ENCODE measurements around the gene TTLL11.

Gene TTLL11

GRCh38 chr9:121966706-121967105 lies 126.4 kb downstream of the TTLL11 start:
- no peak for DNase-seq

GRCh38 chr9:121963528-121963995 lies 129.5 kb downstream of the TTLL11 start:
- no peak for DNase-seq

DNA sequence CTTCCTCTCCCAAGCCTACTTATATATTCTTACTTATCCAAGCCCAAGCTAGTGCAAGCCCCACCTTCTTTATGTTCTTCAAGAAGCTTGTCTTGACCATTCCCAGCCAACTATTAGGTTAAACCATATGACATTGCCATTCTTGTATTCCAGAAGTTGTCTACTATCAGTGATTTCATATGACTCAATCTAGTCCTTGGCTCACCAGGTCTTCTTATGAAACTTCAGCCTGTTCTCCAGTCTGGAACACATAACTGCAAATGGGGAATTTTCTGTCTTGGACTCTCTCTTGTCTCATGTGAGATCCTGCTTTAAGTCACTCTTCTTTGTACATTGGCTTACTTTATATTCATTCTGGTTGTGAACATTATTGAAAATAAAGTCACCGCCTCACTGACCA lies 130.7 kb downstream of the TTLL11 start:
- DNase-seq = no peak

DNA sequence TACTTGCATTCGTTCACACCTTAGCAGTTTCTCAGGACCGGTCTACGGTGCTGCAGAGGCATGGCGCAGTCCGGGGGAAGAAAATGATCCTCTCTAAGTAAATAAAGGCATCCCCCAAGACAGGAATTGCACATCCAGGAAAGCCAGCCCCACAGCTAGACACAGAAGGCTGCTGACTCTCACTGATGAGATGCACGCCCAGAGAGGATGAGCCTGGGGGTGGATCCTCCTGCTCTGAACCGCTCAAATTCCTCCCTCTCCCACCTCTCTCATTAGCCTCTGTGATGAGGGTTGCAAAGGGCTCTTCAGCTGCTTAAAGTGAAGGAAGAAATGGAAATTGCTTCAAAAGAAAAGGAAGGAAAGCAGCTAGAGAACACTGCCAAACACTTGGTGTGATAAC lies 132.4 kb downstream of the TTLL11 start:
- no peak for DNase-seq

DNA sequence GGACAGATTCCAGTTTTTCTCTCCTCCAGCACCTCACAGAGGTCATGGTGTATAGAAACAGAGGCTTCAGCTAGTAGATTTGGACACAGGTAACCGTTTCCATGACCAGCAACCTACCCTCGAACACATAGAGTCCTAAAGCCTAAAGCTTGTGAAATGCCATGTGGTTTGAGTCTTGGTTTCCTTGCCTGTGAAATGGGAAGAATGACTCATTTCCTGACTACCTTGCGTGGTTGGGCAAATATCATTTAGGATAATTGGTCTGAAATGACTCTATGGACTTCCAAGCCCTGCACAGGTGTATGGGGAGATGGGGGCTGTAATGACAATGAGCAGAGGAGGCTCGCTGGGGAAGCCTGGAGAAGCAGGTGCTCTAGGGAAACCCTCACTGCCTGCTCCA lies 134.6 kb downstream of the TTLL11 start:
- no peak for DNase-seq

- DNase-seq = no peak
Observed at GRCh38 chr9:121956808-121957207, 136.3 kb downstream of the TTLL11 start.

DNA sequence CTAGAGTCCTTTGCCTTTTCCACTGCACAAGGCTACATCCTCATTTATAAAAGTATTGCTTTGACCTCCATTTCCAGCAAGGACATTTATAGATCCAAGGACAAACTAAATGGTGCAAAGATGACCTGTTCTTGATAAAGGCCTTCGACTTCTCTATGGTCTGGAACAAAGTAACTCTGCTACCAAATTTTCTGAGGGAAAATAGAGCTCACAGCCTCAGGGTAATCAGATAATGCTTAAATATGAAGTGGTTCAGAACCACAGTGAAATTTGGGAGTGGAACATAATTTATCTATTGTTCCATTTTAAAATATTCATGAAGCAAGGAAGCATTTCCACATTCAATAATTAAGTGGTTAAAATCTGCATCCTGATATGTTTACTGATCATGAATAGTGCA lies 137.5 kb downstream of the TTLL11 start:
- DNase-seq = no peak

GRCh38 chr9:121954477-121955140 lies 138.5 kb downstream of the TTLL11 start:
- DNase-seq = no peak

- DNase-seq = no peak
Observed at GRCh38 chr9:121952611-121953010, 140.5 kb downstream of the TTLL11 start.

GRCh38 chr9:121950866-121951265 lies 142.2 kb downstream of the TTLL11 start:
- no peak for DNase-seq

GRCh38 chr9:121950441-121950840 lies 142.7 kb downstream of the TTLL11 start:
- DNase-seq = no peak

DNA sequence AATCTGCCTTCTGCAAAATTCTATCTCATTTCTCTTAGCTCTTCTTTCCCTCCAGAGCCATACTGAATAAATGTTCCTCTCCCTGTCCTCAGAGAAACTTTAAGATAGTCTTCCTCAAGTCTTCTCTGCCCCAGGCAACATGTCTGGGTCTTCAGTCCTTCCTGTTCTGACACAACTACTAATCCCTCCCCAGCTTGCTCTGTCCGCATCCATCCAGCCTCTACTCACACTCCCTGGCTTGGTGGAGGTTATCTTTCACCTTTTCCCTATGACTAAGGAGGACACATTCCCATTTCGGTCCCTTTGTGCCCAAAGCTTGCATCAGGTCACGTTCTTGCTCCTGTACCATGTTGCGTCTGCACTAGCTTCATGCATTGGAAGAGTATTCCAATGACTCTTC lies 143.3 kb downstream of the TTLL11 start:
- DNase-seq = no peak

- no peak for DNase-seq
Observed at GRCh38 chr9:121949364-121949763, 143.7 kb downstream of the TTLL11 start.

DNA sequence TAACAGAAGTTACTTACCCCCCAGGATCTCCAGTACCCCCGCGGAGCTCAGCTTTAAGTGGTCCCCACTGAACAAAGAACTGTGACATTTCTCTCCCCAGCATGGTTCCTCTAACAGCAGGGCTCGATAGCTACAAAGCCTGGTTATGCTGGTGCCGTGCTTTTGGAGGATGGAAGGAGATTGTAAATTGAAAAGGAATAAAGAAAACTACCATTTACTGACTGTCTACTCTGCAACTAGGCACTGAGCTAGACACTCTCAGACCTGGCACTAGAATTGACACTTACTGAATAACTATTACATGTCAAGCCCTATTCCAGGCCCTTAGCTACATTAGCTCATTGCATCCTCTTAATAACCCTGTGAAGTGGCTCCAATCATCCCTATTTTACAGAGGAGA lies 145.3 kb downstream of the TTLL11 start:
- DNase-seq = no peak

- no peak for DNase-seq
Observed at GRCh38 chr9:121946465-121946864, 146.6 kb downstream of the TTLL11 start.

- DNase-seq = no peak
Observed at GRCh38 chr9:121945849-121946248, 147.3 kb downstream of the TTLL11 start.

DNA sequence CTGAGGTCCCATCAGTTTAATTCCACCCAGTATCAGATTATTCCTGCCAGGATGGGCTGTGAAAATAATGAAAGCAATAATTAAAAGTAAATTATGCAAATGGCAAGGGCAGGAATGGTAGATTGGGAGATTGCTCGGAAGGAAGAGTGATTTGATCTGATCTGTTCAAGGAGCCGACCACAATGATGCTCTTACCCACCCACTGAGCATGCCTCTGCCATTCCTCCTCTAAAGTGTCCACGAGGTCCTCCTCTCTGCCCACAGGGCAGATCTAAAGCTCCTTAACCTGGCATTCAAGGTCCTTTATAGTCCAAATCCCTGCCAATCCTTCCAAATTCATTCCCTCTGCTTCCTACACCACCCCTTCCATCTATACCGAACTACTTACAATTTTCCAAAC lies 147.8 kb downstream of the TTLL11 start:
- no peak for DNase-seq

DNA sequence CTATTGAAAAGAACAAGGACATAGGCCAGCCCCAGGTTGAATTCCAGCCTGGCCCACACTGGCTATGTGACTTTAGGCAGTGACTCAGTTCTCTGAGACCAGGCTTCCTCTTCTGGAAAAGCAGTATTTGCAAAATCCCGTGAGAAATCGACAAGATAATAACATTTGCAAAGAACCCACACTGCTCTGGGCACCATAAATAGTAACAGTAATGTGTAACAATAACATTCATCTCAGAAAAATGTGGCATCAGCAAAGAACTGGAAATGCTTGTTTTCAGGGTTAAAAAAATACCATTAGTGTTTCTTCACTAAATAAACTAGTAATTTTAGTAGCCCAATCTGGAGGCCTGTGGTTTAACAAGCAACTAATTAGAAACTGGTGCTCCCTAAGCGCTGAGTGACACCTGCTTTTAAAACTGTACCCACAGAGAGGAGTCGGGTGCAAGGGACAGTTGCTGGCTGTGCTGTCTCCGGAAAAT lies 148.4 kb downstream of the TTLL11 start:
- no peak for DNase-seq

DNA sequence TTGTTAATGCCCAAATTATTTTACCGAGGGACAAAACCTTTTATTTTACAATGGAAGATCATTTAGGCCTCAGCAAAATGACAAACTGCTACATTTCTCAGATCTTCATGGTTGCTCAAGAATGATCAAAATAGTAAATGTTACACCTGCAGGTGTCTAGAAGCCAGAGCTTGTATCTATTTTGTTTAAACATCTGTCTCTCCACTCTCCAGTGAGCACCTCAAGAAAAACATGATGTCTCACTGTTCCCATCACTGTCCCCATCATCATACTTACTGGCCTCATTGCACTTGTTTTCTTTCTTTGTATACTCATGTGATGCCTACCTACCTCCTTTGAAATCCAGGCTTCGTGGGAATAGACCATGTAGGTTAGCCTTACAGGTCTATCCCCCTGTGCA lies 149.6 kb downstream of the TTLL11 start:
- DNase-seq = no peak

GRCh38 chr9:121942866-121943382 lies 150.2 kb downstream of the TTLL11 start:
- DNase-seq = no peak

GRCh38 chr9:121942313-121942712 lies 150.8 kb downstream of the TTLL11 start:
- DNase-seq = no peak

GRCh38 chr9:121939643-121940042 lies 153.5 kb downstream of the TTLL11 start:
- DNase-seq = no peak

DNA sequence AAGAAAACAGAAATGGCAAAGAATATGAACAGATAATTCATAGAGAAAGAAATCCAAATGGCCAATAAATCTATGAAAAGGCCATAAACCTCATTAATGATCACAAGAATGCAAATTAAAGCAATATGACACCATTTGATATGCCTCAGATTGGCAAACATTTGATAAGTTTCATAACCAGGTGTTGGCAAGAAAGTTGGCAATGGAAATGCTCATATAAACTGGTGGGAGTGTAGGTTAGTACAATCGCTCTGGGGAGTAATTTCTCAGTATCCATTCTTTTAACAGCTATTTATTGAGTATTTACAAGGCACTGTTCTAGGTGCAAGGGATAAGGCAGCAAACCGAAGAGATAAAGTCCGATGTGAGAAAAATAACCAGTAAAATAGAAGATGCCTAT lies 154.5 kb downstream of the TTLL11 start:
- no peak for DNase-seq

DNA sequence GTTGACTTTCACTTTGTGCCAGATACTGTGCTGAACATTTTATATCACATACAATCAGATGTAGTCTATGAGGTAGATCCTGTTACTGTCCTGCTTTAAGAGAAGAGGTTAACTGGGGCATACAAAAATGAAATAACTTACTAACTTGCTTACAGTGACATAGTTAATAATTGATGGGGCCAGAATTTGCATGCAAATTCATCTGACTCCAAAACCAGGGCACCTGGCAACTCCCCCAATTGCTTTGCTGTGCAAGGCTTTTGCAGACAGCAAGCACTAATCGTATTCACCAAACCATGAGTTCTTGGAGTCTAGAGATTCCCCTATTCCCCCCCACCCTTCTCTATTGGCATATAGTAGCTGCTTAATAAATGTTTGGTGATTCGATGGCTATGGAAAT lies 155.9 kb downstream of the TTLL11 start:
- no peak for DNase-seq

- no peak for DNase-seq
Observed at GRCh38 chr9:121935739-121936138, 157.4 kb downstream of the TTLL11 start.
